ENCODE measurements around the gene TSPAN7.

TSPAN7 gene

GRCh38 chrX:38657562-38657961, 96.2 kb downstream of the TSPAN7 start:
- peaks cover 91% of the 10 kb centered on the region for H3K79me2 ChIP-seq (ENCODE audit: insufficient read depth, low read length)
- H3K9me3 ChIP-seq (ENCODE audit: insufficient read depth, low read depth, low read length): no peaks in the 10 kb centered on the region
- no peak overlapping the region for H3K9ac ChIP-seq (ENCODE audit: low read depth, low read length, poor library complexity, severe bottlenecking)
- H3F3A ChIP-seq (ENCODE audit: low read depth): peaks cover 6% of the 10 kb centered on the region; the same call in 1 of the 2 replicates
- no peaks in the 10 kb centered on the region for H3K9me2 ChIP-seq (replicated peaks; ENCODE audit: low read depth, low read length)
- no peak overlapping the region for H3K4me2 ChIP-seq (ENCODE audit: low read depth, low read length, poor library complexity, severe bottlenecking)
- peaks cover 67% of the 10 kb centered on the region; the same call in 1 of the 2 replicates for H3K36me3 ChIP-seq (ENCODE audit: insufficient read depth, low read length)
- H4K20me1 ChIP-seq (ENCODE audit: insufficient read depth, low read length, poor library complexity, severe bottlenecking): peaks cover 41% of the 10 kb centered on the region
- H3K27me3 ChIP-seq (ENCODE audit: insufficient read depth, low read length, poor library complexity, severe bottlenecking): no peaks in the 10 kb centered on the region
- no peak overlapping the region for H2AFZ ChIP-seq (ENCODE audit: low read length)
- TF ChIP-seq EZH2phosphoT487 (IDR thresholded peaks at IDR 0.05; ENCODE audit: borderline replicate concordance) (no peak), CTCF (conservative IDR thresholded peaks at IDR 0.05; ENCODE audit: low read length) (no peak)
- H3K4me3 ChIP-seq (ENCODE audit: low read length, poor library complexity, severe bottlenecking): no peak overlapping the region
- H3K4me1 ChIP-seq (ENCODE audit: insufficient read depth, low read length, poor library complexity, severe bottlenecking): peaks cover 45% of the 10 kb centered on the region

GRCh38 chrX:38660395-38661102, 99.2 kb downstream of the TSPAN7 start:
- TF ChIP-seq EZH2phosphoT487 (IDR thresholded peaks at IDR 0.05; ENCODE audit: borderline replicate concordance) (no peak), CTCF (conservative IDR thresholded peaks at IDR 0.05; ENCODE audit: low read length) (no peak)
- H2AFZ ChIP-seq (ENCODE audit: low read length): no peak overlapping the region
- H3K9me2 ChIP-seq (replicated peaks; ENCODE audit: low read depth, low read length): no peaks in the 10 kb centered on the region
- H4K20me1 ChIP-seq (ENCODE audit: insufficient read depth, low read length, poor library complexity, severe bottlenecking): peaks cover 57% of the 10 kb centered on the region
- H3K4me2 ChIP-seq (ENCODE audit: low read depth, low read length, poor library complexity, severe bottlenecking): no peak overlapping the region
- H3K9ac ChIP-seq (ENCODE audit: low read depth, low read length, poor library complexity, severe bottlenecking): no peak overlapping the region
- H3K4me1 ChIP-seq (ENCODE audit: insufficient read depth, low read length, poor library complexity, severe bottlenecking): peaks cover 20% of the 10 kb centered on the region
- no peaks in the 10 kb centered on the region; the same call in 1 of the 2 replicates for H3F3A ChIP-seq (ENCODE audit: low read depth)
- H3K36me3 ChIP-seq (ENCODE audit: insufficient read depth, low read length): peaks cover 78% of the 10 kb centered on the region; the same call in 1 of the 2 replicates
- peaks cover 99% of the 10 kb centered on the region for H3K79me2 ChIP-seq (ENCODE audit: insufficient read depth, low read length)
- no peak overlapping the region for H3K4me3 ChIP-seq (ENCODE audit: low read length, poor library complexity, severe bottlenecking)
- no peaks in the 10 kb centered on the region for H3K9me3 ChIP-seq (ENCODE audit: insufficient read depth, low read depth, low read length)
- H3K27me3 ChIP-seq (ENCODE audit: insufficient read depth, low read length, poor library complexity, severe bottlenecking): no peaks in the 10 kb centered on the region

DNA sequence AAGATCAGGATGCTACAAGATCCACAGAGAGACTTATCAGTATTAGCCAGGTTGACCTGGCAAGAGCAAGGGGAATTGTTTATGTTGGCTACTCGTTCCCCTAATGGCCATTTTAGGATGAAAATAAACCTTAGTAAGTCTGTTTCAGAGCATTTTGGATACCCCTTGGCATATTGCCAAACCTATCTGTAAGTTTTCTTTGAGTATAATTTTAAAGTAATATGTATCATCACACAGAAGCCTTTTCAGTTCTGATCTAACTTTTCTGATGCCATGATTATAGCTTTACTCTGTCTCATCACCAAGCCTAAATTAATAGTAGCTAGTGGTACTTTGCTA, 99.7 kb downstream of the TSPAN7 start:
- no peak overlapping the region for H3K4me3 ChIP-seq (ENCODE audit: low read length, poor library complexity, severe bottlenecking)
- no peak overlapping the region for H2AFZ ChIP-seq (ENCODE audit: low read length)
- no peaks in the 10 kb centered on the region; the same call in 1 of the 2 replicates for H3F3A ChIP-seq (ENCODE audit: low read depth)
- no peak overlapping the region for H3K4me2 ChIP-seq (ENCODE audit: low read depth, low read length, poor library complexity, severe bottlenecking)
- H4K20me1 ChIP-seq (ENCODE audit: insufficient read depth, low read length, poor library complexity, severe bottlenecking): peaks cover 58% of the 10 kb centered on the region
- no peak for TF ChIP-seq CTCF (conservative IDR thresholded peaks at IDR 0.05; ENCODE audit: low read length)
- TF ChIP-seq EZH2phosphoT487 (IDR thresholded peaks at IDR 0.05; ENCODE audit: borderline replicate concordance): no peak
- H3K4me1 ChIP-seq (ENCODE audit: insufficient read depth, low read length, poor library complexity, severe bottlenecking): peaks cover 15% of the 10 kb centered on the region
- H3K9ac ChIP-seq (ENCODE audit: low read depth, low read length, poor library complexity, severe bottlenecking): no peak overlapping the region
- H3K79me2 ChIP-seq (ENCODE audit: insufficient read depth, low read length): peaks cover 99% of the 10 kb centered on the region
- H3K27me3 ChIP-seq (ENCODE audit: insufficient read depth, low read length, poor library complexity, severe bottlenecking): no peaks in the 10 kb centered on the region
- no peaks in the 10 kb centered on the region for H3K9me3 ChIP-seq (ENCODE audit: insufficient read depth, low read depth, low read length)
- H3K9me2 ChIP-seq (replicated peaks; ENCODE audit: low read depth, low read length): no peaks in the 10 kb centered on the region
- peaks cover 78% of the 10 kb centered on the region; the same call in 1 of the 2 replicates for H3K36me3 ChIP-seq (ENCODE audit: insufficient read depth, low read length)
